IMR-90 (cell line): ENCODE data around the gene OSTC.

Experiments used
- BHLHE40 ChIP-seq: fragments of 150-350 bp; IDR thresholded peaks from 2 replicates; pipeline ENCODE4 v1.6.1; 2016; ENCODE audit warnings: mild to moderate bottlenecking, low read depth, low read length
- CEBPB ChIP-seq: IDR thresholded peaks from 2 replicates; pipeline ENCODE4 v1.6.1; 2012; ENCODE audit warnings: low read depth, low read length, improper control_type of control experiment
- CTCF ChIP-seq: conservative IDR thresholded peaks from 2 replicates; pipeline ENCODE4 v1.5.1; 2012; ENCODE audit warnings: mild to moderate bottlenecking, low read depth, low read length, improper control_type of control experiment
- MAFK ChIP-seq: IDR thresholded peaks from 2 replicates; pipeline ENCODE4 v1.6.1; 2012; ENCODE audit warnings: low read depth, low read length, improper control_type of control experiment
- MAZ ChIP-seq: IDR thresholded peaks from 2 replicates; pipeline ENCODE4 v1.6.1; 2012; ENCODE audit warnings: low read depth, mild to moderate bottlenecking, low read length, improper control_type of control experiment, moderate library complexity, borderline replicate concordance
- MXI1 ChIP-seq: IDR thresholded peaks from 2 replicates; pipeline ENCODE4 v1.6.1; 2012; ENCODE audit warnings: low read depth, mild to moderate bottlenecking, low read length, moderate library complexity, borderline replicate concordance
- NFE2L2 ChIP-seq: fragments of 150-350 bp; IDR thresholded peaks from 2 replicates; pipeline ENCODE4 v1.6.1; 2016; ENCODE audit warnings: low read depth, mild to moderate bottlenecking, low read length
- POLR2A ChIP-seq: IDR thresholded peaks from 2 replicates; pipeline ENCODE4 v1.6.1; 2012; ENCODE audit warnings: mild to moderate bottlenecking, low read depth, low read length
- RAD21 ChIP-seq: IDR thresholded peaks from 2 replicates; pipeline ENCODE4 v1.6.1; 2012; ENCODE audit warnings: low read length, improper control_type of control experiment
- RCOR1 ChIP-seq: IDR thresholded peaks from 2 replicates; pipeline ENCODE4 v1.6.1; 2012; ENCODE audit warnings: mild to moderate bottlenecking, low read length, improper control_type of control experiment; ENCODE audit not compliant: insufficient replicate concordance
- RFX5 ChIP-seq: IDR thresholded peaks from 2 replicates; pipeline ENCODE4 v1.8.0; 2012; ENCODE audit warnings: low read depth, mild to moderate bottlenecking, low read length, moderate library complexity
- SMC3 ChIP-seq: fragments of 150-350 bp; IDR thresholded peaks from 2 replicates; pipeline ENCODE4 v1.6.1; 2016; ENCODE audit warnings: low read depth, mild to moderate bottlenecking, antibody characterized with exemption, low read length, moderate library complexity
- USF2 ChIP-seq: fragments of 150-350 bp; IDR thresholded peaks from 2 replicates; pipeline ENCODE4 v1.6.1; 2017; ENCODE audit warnings: mild to moderate bottlenecking, antibody characterized with exemption, low read length, low read depth
- TF ChIP-seq, protein P1 (sequence below): fragments of 150-350 bp; IDR thresholded peaks from 2 replicates; pipeline ENCODE4 v1.6.1; 2016; ENCODE audit warnings: low read depth, mild to moderate bottlenecking, low read length, moderate library complexity, borderline replicate concordance

DNA sequence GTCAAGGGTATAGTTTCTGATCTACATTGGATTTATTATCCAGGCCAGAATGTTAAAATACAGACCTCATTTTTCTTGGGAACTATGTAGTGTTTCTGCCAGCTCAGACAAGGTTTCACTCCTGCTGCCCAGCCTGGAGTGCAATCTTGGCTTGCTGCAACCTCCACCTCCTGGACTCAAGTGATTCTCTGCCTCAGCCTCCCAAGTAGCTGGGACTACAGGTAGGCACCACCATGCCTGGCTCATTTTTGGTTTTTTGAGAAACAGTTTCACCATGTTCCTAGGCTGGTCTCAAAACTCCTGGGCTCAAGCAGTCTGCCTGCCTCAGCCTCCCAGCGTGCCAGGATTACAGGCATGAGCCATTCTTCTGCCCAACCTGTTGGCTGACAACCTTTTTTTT lies 24.3 kb upstream of the OSTC start:
- TF ChIP-seq MAFK (no peak), RFX5 (no peak), CTCF (no peak), POLR2A (no peak), MAZ (no peak), NFE2L2 (no peak), MXI1 (no peak), CEBPB (no peak), BHLHE40 (no peak), USF2 (no peak), RAD21 (no peak), SMC3 (no peak), RCOR1 (no peak)
- TF ChIP-seq, protein P1, sequence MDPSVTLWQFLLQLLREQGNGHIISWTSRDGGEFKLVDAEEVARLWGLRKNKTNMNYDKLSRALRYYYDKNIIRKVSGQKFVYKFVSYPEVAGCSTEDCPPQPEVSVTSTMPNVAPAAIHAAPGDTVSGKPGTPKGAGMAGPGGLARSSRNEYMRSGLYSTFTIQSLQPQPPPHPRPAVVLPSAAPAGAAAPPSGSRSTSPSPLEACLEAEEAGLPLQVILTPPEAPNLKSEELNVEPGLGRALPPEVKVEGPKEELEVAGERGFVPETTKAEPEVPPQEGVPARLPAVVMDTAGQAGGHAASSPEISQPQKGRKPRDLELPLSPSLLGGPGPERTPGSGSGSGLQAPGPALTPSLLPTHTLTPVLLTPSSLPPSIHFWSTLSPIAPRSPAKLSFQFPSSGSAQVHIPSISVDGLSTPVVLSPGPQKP: no peak
